ENCODE results near the gene PLD6. TPM values are rescaled to one million over a fixed set of nuclear protein-coding genes. Genes with fewer than 3 reads are reported as not detected.

PLD6 gene
- total and polyA plus RNA-seq, 10 of the 15 experiments (the other 5 are each of a cell fraction or from before 2014, with no cell fraction given), result 4.7 to 21.4 (median 12.0) TPM

DNA sequence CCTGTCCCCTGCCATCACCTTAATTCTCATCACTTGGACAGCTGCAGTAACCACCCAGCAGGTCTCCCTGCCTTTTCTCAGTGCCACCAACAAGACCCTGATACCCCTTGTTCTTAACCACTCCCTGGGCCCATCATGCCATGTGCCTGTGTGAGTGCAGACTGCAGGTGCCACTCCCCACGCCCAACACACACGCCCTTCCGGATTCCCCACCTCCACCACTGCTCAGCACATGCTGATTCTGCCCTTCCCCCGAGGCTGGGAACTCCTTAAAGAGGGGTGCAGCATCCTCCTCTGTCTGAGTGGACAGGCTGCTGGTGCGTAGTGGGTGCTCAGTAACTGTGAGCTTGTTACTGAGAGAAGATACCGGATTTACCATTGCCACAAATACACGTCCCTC, 52.4 kb downstream of the PLD6 start:
- ATAC-seq (no peak), DNase-seq (ENCODE audit: low read depth, low spot score) (no peak), FAIRE-seq (no peak)
- Histone ChIP-seq H3K27ac (ENCODE audit: control insufficient read depth, insufficient read depth) (no peak overlapping the region), H3K79me2 (ENCODE audit: control insufficient read depth, insufficient read depth, low read length) (no peaks in the 10 kb centered on the region), H3K36me3 (ENCODE audit: control insufficient read depth in 2 of 2, insufficient read depth in 2 of 2, low read length in 1 of 2) (peaks cover 19 to 25% of the 10 kb centered on the region in 2 experiments), H3K9me3 (replicated peaks; ENCODE audit: control insufficient read depth, insufficient read depth, low read length) (no peaks in the 10 kb centered on the region; the same call in 2 of the 3 replicates), H3K4me3 (no peak overlapping the region), H2AFZ (ENCODE audit: control insufficient read depth, low read depth, low read length) (no peak overlapping the region), H3K4me1 (ENCODE audit: control insufficient read depth, insufficient read depth, low read length) (peaks cover 14% of the 10 kb centered on the region), H3K4me2 (ENCODE audit: control insufficient read depth, insufficient read depth) (no peak overlapping the region), H4K20me1 (ENCODE audit: control insufficient read depth, insufficient read depth) (no peaks in the 10 kb centered on the region), H3K9ac (ENCODE audit: control insufficient read depth, insufficient read depth, low read length) (no peak overlapping the region), H3K27me3 (replicated peaks in 1 of 2; ENCODE audit: control insufficient read depth in 2 of 2, insufficient read depth in 2 of 2, low read length in 1 of 2) (no peaks in the 10 kb centered on the region)
- TF ChIP-seq PAX8 (IDR thresholded peaks at IDR 0.05) (no peak), DPF2 (IDR thresholded peaks at IDR 0.05) (no peak), EZH2 (IDR thresholded peaks at IDR 0.05; ENCODE audit: borderline replicate concordance, control insufficient read depth, low read depth, low read length) (no peak), KLF5 (IDR thresholded peaks at IDR 0.05; ENCODE audit: partially characterized antibody) (no peak)
- TF ChIP-seq, protein P1, sequence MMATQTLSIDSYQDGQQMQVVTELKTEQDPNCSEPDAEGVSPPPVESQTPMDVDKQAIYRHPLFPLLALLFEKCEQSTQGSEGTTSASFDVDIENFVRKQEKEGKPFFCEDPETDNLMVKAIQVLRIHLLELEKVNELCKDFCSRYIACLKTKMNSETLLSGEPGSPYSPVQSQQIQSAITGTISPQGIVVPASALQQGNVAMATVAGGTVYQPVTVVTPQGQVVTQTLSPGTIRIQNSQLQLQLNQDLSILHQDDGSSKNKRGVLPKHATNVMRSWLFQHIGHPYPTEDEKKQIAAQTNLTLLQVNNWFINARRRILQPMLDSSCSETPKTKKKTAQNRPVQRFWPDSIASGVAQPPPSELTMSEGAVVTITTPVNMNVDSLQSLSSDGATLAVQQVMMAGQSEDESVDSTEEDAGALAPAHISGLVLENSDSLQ (IDR thresholded peaks at IDR 0.05), result no peak
- intact Hi-C loops (cut with micrococcal nuclease; ENCODE audit: unreplicated experiment) (no loop called here), in situ Hi-C loops (cut with MboI) (no loop called here)
- no TSS peak for BruUV-seq (replicated peaks)
- ChIA-PET RAD21 (ENCODE audit: unreplicated experiment) (no interaction called here), SMC1A (ENCODE audit: uncharacterized antibody, unreplicated experiment) (interaction anchor here (1.0 kb wide), 1 partner anchor 24 kb away, joined by 3 read pairs; no protein-coding TSS in a partner anchor), CTCF (no interaction called here), POLR2A (no interaction called here)
- WGBS (ENCODE audit: insufficient coverage, insufficient replicate concordance, low lambda C conversion rate, missing lambda C conversion rate), result 74% methylated on average over 7 of the region's 7 CpGs

DNA sequence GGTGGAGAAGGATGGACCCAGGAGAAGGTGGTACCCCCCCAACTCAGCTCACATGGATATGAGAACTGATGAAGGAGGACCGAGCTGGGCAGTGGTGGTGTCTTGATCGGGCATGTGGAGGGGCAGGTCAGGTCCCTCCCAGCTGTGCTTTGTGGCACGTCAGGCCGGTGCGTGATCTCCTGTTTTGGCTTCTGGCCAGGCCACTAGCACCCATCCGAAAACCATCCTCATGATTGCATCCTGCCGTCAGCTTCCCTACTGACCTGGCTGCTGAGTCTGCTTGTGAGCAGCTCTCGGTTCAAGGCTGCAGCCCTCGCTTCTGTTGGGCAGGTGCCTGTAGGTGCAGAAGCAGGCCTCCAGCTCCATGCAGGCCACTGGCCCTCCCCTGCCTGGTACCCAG, 53.1 kb downstream of the PLD6 start:
- Histone ChIP-seq H3K79me2 (ENCODE audit: control insufficient read depth, insufficient read depth, low read length) (no peaks in the 10 kb centered on the region), H3K4me2 (ENCODE audit: control insufficient read depth, insufficient read depth) (no peak overlapping the region), H3K4me3 (no peak overlapping the region), H3K9ac (ENCODE audit: control insufficient read depth, insufficient read depth, low read length) (no peak overlapping the region), H3K27ac (ENCODE audit: control insufficient read depth, insufficient read depth) (no peak overlapping the region), H4K20me1 (ENCODE audit: control insufficient read depth, insufficient read depth) (no peaks in the 10 kb centered on the region), H3K9me3 (replicated peaks; ENCODE audit: control insufficient read depth, insufficient read depth, low read length) (no peaks in the 10 kb centered on the region; the same call in 2 of the 3 replicates), H3K27me3 (replicated peaks in 1 of 2; ENCODE audit: control insufficient read depth in 2 of 2, insufficient read depth in 2 of 2, low read length in 1 of 2) (no peaks in the 10 kb centered on the region), H2AFZ (ENCODE audit: control insufficient read depth, low read depth, low read length) (no peak overlapping the region), H3K4me1 (ENCODE audit: control insufficient read depth, insufficient read depth, low read length) (peaks cover 14% of the 10 kb centered on the region), H3K36me3 (ENCODE audit: control insufficient read depth in 2 of 2, insufficient read depth in 2 of 2, low read length in 1 of 2) (peaks cover 19 to 21% of the 10 kb centered on the region in 2 experiments)
- ATAC-seq, result no peak
- DNase-seq (ENCODE audit: low read depth, low spot score), result no peak
- RAD21 ChIA-PET (ENCODE audit: unreplicated experiment), result interaction anchor here (0.6 kb wide), 1 partner anchor 81 kb away, joined by 3 read pairs; no protein-coding TSS in a partner anchor
- SMC1A ChIA-PET (ENCODE audit: uncharacterized antibody, unreplicated experiment), result no interaction called here
- BruUV-seq (replicated peaks), result no TSS peak
- FAIRE-seq, result no peak
- POLR2A ChIA-PET, result no interaction called here
- in situ Hi-C loops (cut with MboI), result no loop called here
- WGBS (ENCODE audit: insufficient coverage, insufficient replicate concordance, low lambda C conversion rate, missing lambda C conversion rate), result 98% methylated on average over 9 of the region's 9 CpGs
- intact Hi-C loops (cut with micrococcal nuclease; ENCODE audit: unreplicated experiment), result no loop called here
- CTCF ChIA-PET, result no interaction called here
- TF ChIP-seq, protein P2, sequence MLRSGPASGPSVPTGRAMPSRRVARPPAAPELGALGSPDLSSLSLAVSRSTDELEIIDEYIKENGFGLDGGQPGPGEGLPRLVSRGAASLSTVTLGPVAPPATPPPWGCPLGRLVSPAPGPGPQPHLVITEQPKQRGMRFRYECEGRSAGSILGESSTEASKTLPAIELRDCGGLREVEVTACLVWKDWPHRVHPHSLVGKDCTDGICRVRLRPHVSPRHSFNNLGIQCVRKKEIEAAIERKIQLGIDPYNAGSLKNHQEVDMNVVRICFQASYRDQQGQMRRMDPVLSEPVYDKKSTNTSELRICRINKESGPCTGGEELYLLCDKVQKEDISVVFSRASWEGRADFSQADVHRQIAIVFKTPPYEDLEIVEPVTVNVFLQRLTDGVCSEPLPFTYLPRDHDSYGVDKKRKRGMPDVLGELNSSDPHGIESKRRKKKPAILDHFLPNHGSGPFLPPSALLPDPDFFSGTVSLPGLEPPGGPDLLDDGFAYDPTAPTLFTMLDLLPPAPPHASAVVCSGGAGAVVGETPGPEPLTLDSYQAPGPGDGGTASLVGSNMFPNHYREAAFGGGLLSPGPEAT (IDR thresholded peaks at IDR 0.05; ENCODE audit: low read depth), result no peak
- TF ChIP-seq ETV6 (conservative IDR thresholded peaks at IDR 0.05 in 1 of 2, IDR thresholded peaks at IDR 0.05 in 1 of 2; ENCODE audit: borderline replicate concordance in 1 of 2, low read depth in 1 of 2), result no peak
- TF ChIP-seq, protein P3, sequence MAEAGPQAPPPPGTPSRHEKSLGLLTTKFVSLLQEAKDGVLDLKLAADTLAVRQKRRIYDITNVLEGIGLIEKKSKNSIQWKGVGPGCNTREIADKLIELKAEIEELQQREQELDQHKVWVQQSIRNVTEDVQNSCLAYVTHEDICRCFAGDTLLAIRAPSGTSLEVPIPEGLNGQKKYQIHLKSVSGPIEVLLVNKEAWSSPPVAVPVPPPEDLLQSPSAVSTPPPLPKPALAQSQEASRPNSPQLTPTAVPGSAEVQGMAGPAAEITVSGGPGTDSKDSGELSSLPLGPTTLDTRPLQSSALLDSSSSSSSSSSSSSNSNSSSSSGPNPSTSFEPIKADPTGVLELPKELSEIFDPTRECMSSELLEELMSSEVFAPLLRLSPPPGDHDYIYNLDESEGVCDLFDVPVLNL (IDR thresholded peaks at IDR 0.05; ENCODE audit: low read depth, low read length), result no peak
- no peak for TF ChIP-seq TAF1 (IDR thresholded peaks at IDR 0.05; ENCODE audit: borderline replicate concordance, low read depth, low read length)
- TF ChIP-seq, protein P4, sequence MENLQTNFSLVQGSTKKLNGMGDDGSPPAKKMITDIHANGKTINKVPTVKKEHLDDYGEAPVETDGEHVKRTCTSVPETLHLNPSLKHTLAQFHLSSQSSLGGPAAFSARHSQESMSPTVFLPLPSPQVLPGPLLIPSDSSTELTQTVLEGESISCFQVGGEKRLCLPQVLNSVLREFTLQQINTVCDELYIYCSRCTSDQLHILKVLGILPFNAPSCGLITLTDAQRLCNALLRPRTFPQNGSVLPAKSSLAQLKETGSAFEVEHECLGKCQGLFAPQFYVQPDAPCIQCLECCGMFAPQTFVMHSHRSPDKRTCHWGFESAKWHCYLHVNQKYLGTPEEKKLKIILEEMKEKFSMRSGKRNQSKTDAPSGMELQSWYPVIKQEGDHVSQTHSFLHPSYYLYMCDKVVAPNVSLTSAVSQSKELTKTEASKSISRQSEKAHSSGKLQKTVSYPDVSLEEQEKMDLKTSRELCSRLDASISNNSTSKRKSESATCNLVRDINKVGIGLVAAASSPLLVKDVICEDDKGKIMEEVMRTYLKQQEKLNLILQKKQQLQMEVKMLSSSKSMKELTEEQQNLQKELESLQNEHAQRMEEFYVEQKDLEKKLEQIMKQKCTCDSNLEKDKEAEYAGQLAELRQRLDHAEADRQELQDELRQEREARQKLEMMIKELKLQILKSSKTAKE (IDR thresholded peaks at IDR 0.05; ENCODE audit: low read depth, poor library complexity, severe bottlenecking), result no peak
- TF ChIP-seq CHD4 (IDR thresholded peaks at IDR 0.05), result no peak
- no peak for TF ChIP-seq NFXL1 (IDR thresholded peaks at IDR 0.05; ENCODE audit: borderline replicate concordance)

All from GM12878 (cell line).